Mucosa of gallbladder (tissue), 1 donor: ENCODE measurements around the gene NFYB. TPM values are rescaled to one million over a fixed set of nuclear protein-coding genes. Genes with fewer than 3 reads are reported as not detected.

Experiments
- DNase-seq: peaks from one replicate; pipeline ENCODE4 v3.0.0-alpha.2; 2020; ENCODE audit warnings: low spot score
- total RNA-seq: library from RNA; stranded (reverse); gene quantifications from one replicate; pipeline ENCODE4 v1.2.1, GENCODE V29; 2021
- donor health status: DM: no; HTN: no; CAD: no.

The NFYB gene
- total RNA-seq, 1 donor from 2014 or later: 24.8 TPM

- DNase-seq: no peak
Observed at GRCh38 chr12:104155711-104156555, 17.9 kb upstream of the NFYB start.

- DNase-seq: no peak
Observed at GRCh38 chr12:104154806-104155205, 16.8 kb upstream of the NFYB start.

GRCh38 chr12:104154286-104154685, 16.3 kb upstream of the NFYB start:
- DNase-seq: no peak

- DNase-seq: no peak
Observed at GRCh38 chr12:104152685-104153241, 14.8 kb upstream of the NFYB start.

GRCh38 chr12:104150416-104150815, 12.4 kb upstream of the NFYB start:
- no peak for DNase-seq

- no peak for DNase-seq
Observed at GRCh38 chr12:104147346-104147745, 9.3 kb upstream of the NFYB start.

- DNase-seq: no peak
Observed at GRCh38 chr12:104143918-104144317, 5.9 kb upstream of the NFYB start.

- DNase-seq: no peak
Observed at GRCh38 chr12:104143002-104143401, 5.0 kb upstream of the NFYB start.

GRCh38 chr12:104142543-104142942, 4.5 kb upstream of the NFYB start:
- DNase-seq: no peak

- DNase-seq: no peak
Observed at GRCh38 chr12:104138797-104139152, 765 bp upstream of the NFYB start.

GRCh38 chr12:104137001-104137901, 759 bp downstream of the NFYB start:
- peak; percentile 11 for DNase-seq

- DNase-seq: no peak
Observed at GRCh38 chr12:104136577-104136976, 1.4 kb downstream of the NFYB start.

GRCh38 chr12:104134882-104135281, 3.1 kb downstream of the NFYB start:
- DNase-seq: no peak

- DNase-seq: no peak
Observed at GRCh38 chr12:104133866-104134265, 4.1 kb downstream of the NFYB start.

- no peak for DNase-seq
Observed at GRCh38 chr12:104133321-104133720, 4.7 kb downstream of the NFYB start.

GRCh38 chr12:104132351-104132956, 5.6 kb downstream of the NFYB start:
- no peak for DNase-seq

- no peak for DNase-seq
Observed at GRCh38 chr12:104131609-104132008, 6.4 kb downstream of the NFYB start.

GRCh38 chr12:104130760-104131159, 7.2 kb downstream of the NFYB start:
- DNase-seq: no peak

- no peak for DNase-seq
Observed at GRCh38 chr12:104126548-104126947, 11.5 kb downstream of the NFYB start.

- DNase-seq: no peak
Observed at GRCh38 chr12:104122298-104122697, 15.7 kb downstream of the NFYB start.

- no peak for DNase-seq
Observed at GRCh38 chr12:104121001-104121400, 17.0 kb downstream of the NFYB start.

GRCh38 chr12:104115587-104115975, 22.4 kb downstream of the NFYB start:
- DNase-seq: no peak
